Panc1 (cell line): ENCODE measurements around the gene SLC38A5. TPM values are rescaled to one million over a fixed set of nuclear protein-coding genes. Genes with fewer than 3 reads are reported as not detected.

ENCODE experiments used
- ATAC-seq: fragments of 200-7000 bp; cut with Tn5 transposase; 2 replicates; pipeline ENCODE4 v1.9.1; 2020; ENCODE audit warnings: mild to moderate bottlenecking, moderate library complexity
- BruUV-seq: library from RNA; stranded (reverse); fragments of 400-500 nt; replicated peaks from 2 replicates; lab custom pipeline; 2021; lab: Mats Ljungman, UMichigan
- CTCF ChIA-PET: fragments of 300-600 bp; sonication (Branson Sonifier 250); formaldehyde crosslinking; loops from one replicate; lab custom pipeline; 2022; ENCODE audit warnings: antibody characterized with exemption; lab: Charles Lee
- POLR2A ChIA-PET: fragments of 300-600 bp; sonication (Branson Sonifier 250); formaldehyde crosslinking; loops from one replicate; lab custom pipeline; 2022; ENCODE audit warnings: antibody characterized with exemption; lab: Charles Lee
- DNase-seq: peaks from one replicate; pipeline ENCODE4 v3.0.0-alpha.2; 2010; ENCODE audit warnings: low read depth, low spot score
- H3K27ac ChIP-seq: 2 replicates; pipeline ENCODE4 v1.5.1; 2011; ENCODE audit warnings: mild to moderate bottlenecking, low read length, inconsistent platforms
- H3K27me3 ChIP-seq: fragments of 200-500 bp; sonication (Bioruptor generic); 2 replicates; pipeline ENCODE4 v1.6.0; 2014; ENCODE audit warnings: low read length, inconsistent platforms; ENCODE audit not compliant: control insufficient read depth, insufficient read depth
- H3K36me3 ChIP-seq: fragments of 200-500 bp; sonication (Bioruptor generic); 2 replicates; pipeline ENCODE4 v1.5.1; 2014; ENCODE audit warnings: inconsistent platforms, mild to moderate bottlenecking, low read length, moderate library complexity; ENCODE audit not compliant: control insufficient read depth, insufficient read depth
- H3K4me1 ChIP-seq: 2 replicates; pipeline ENCODE4 v1.5.1; 2011; ENCODE audit warnings: inconsistent platforms, mild to moderate bottlenecking, low read length, moderate library complexity; ENCODE audit not compliant: control insufficient read depth, insufficient read depth
- H3K4me3 ChIP-seq, 2 experiments: 2 replicates each; pipeline ENCODE4 v1.5.1; 2011 to 2012; ENCODE audit warnings: low read depth in 2 of 2, low read length in 2 of 2, mild to moderate bottlenecking in 2 of 2, inconsistent platforms in 1 of 2, moderate library complexity in 1 of 2
- H3K9me3 ChIP-seq: fragments of 200-500 bp; sonication (Bioruptor generic); 2 replicates; pipeline ENCODE4 v1.5.1; 2014; ENCODE audit warnings: low read depth, mild to moderate bottlenecking, inconsistent platforms, low read length, moderate library complexity; ENCODE audit not compliant: control insufficient read depth, insufficient read depth
- CTCF ChIP-seq: fragments of 450-650 bp; IDR thresholded peaks from 2 replicates; pipeline ENCODE4 v1.5.1; 2017; ENCODE audit warnings: mild to moderate bottlenecking
- POLR2AphosphoS5 ChIP-seq: IDR thresholded peaks from 2 replicates; pipeline ENCODE4 v1.6.1; 2012; ENCODE audit warnings: mild to moderate bottlenecking, low read depth, low read length, moderate library complexity
- REST ChIP-seq, 2 experiments: IDR thresholded peaks; 2 replicates each; pipeline ENCODE4 v1.6.1; 2011 to 2012; ENCODE audit warnings: low read depth in 2 of 2, control low read depth in 1 of 2, low read length in 1 of 2, mild to moderate bottlenecking in 1 of 2, moderate library complexity in 1 of 2; ENCODE audit not compliant: insufficient read depth in 1 of 2
- SIN3A ChIP-seq: IDR thresholded peaks from 2 replicates; pipeline ENCODE4 v1.6.1; 2012; ENCODE audit warnings: low read depth, mild to moderate bottlenecking, low read length, moderate library complexity, borderline replicate concordance; ENCODE audit not compliant: insufficient read depth
- TCF7L2 ChIP-seq: IDR thresholded peaks from 2 replicates; pipeline ENCODE4 v1.6.1; 2011; ENCODE audit warnings: mild to moderate bottlenecking, low read depth, low read length, inconsistent platforms
- in situ Hi-C: cut with HindIII; loops from 2 replicates; pipeline ENCODE4 v1.10.0; 2016; ENCODE audit warnings: low sequenced_read_pairs, low pct_unique_long_range_greater_than_20kb
- intact Hi-C: fragments of 100-400 bp; cut with micrococcal nuclease; formaldehyde crosslinking; loops from one replicate; pipeline ENCODE4 v1.10.0; 2022; ENCODE audit not compliant: unreplicated experiment
- total RNA-seq: library from RNA; stranded (reverse); gene quantifications from one replicate; pipeline ENCODE4 v1.2.1, GENCODE V29; 2021; ENCODE audit not compliant: unreplicated experiment

The SLC38A5 gene
- total RNA-seq, 1 experiment from 2014 or later = 1.1 TPM

GRCh38 chrX:48468693-48469691 lies 1.1 kb downstream of the SLC38A5 start:
- no TSS peak for BruUV-seq
- no peaks in the 10 kb centered on the region for H3K27me3 ChIP-seq
- intact Hi-C loops = no loop called here
- no peak overlapping the region for H3K27ac ChIP-seq
- no peak overlapping the region for H3K4me3 ChIP-seq
- ChIA-PET CTCF (no interaction called here), POLR2A (no interaction called here)
- H3K36me3 ChIP-seq = no peaks in the 10 kb centered on the region
- no peaks in the 10 kb centered on the region for H3K9me3 ChIP-seq
- ATAC-seq = no peak
- DNase-seq = no peak
- H3K4me1 ChIP-seq = no peaks in the 10 kb centered on the region
- TF ChIP-seq CTCF (peak; percentile 31; the same call in 1 of the 2 replicates), POLR2AphosphoS5 (no peak), REST (IDR thresholded peaks at IDR 0.05; ENCODE audit: insufficient read depth in 1 of 2, low read depth in 2 of 2, low read length in 1 of 2) (no peak), SIN3A (no peak)
- in situ Hi-C loops = no loop called here

GRCh38 chrX:48468247-48468671 lies 1.8 kb downstream of the SLC38A5 start:
- no TSS peak for BruUV-seq
- in situ Hi-C loops = no loop called here
- intact Hi-C loops = no loop called here
- ATAC-seq (no peak; the same call in 1 of the 2 replicates), DNase-seq (no peak)
- TF ChIP-seq TCF7L2 = no peak
- no peak for TF ChIP-seq POLR2AphosphoS5
- no peak for TF ChIP-seq REST (IDR thresholded peaks at IDR 0.05; ENCODE audit: insufficient read depth in 1 of 2, low read depth in 2 of 2, low read length in 1 of 2)
- no peak for TF ChIP-seq CTCF
- TF ChIP-seq SIN3A = no peak
- Histone ChIP-seq H3K4me1 (no peaks in the 10 kb centered on the region), H3K36me3 (no peaks in the 10 kb centered on the region), H3K4me3 (peak overlapping the region in 1 of 2 experiments; percentile 13; a peak in 1 of 4 replicates), H3K27ac (no peak overlapping the region), H3K9me3 (no peaks in the 10 kb centered on the region), H3K27me3 (no peaks in the 10 kb centered on the region)
- POLR2A ChIA-PET = no interaction called here
- CTCF ChIA-PET = no interaction called here
